Effector memory CD4-positive, alpha-beta T cell (primary cell): Measurements from ENCODE around the gene DDI2.

Source experiments
- DNase-seq, 3 donors: peaks; one replicate each; pipeline ENCODE4 v3.0.0-alpha.2; 2020
- H3K27ac ChIP-seq: 2 replicates; pipeline ENCODE4 v1.7.0; 2013; ENCODE audit warnings: mild to moderate bottlenecking, low read length, moderate library complexity; ENCODE audit not compliant: insufficient read depth, poor library complexity, severe bottlenecking
- H3K27me3 ChIP-seq: replicated peaks from 2 replicates; pipeline ENCODE4 v1.7.0; 2013; ENCODE audit warnings: mild to moderate bottlenecking, low read length; ENCODE audit not compliant: insufficient read depth, control insufficient read depth, poor library complexity, severe bottlenecking
- H3K36me3 ChIP-seq: 2 replicates; pipeline ENCODE4 v1.7.0; 2013; ENCODE audit warnings: mild to moderate bottlenecking, low read length, moderate library complexity; ENCODE audit not compliant: control insufficient read depth, insufficient read depth
- H3K4me1 ChIP-seq: 2 replicates; pipeline ENCODE4 v1.7.0; 2013; ENCODE audit warnings: low read length, mild to moderate bottlenecking; ENCODE audit not compliant: control insufficient read depth, insufficient read depth, poor library complexity, severe bottlenecking
- H3K4me3 ChIP-seq: 2 replicates; pipeline ENCODE4 v1.7.0; 2013; ENCODE audit warnings: low read length, low read depth, mild to moderate bottlenecking; ENCODE audit not compliant: insufficient read depth, poor library complexity, severe bottlenecking
- H3K9me3 ChIP-seq: 2 replicates; pipeline ENCODE4 v1.7.0; 2013; ENCODE audit warnings: mild to moderate bottlenecking, low read length, moderate library complexity; ENCODE audit not compliant: control insufficient read depth

Gene DDI2

DNA sequence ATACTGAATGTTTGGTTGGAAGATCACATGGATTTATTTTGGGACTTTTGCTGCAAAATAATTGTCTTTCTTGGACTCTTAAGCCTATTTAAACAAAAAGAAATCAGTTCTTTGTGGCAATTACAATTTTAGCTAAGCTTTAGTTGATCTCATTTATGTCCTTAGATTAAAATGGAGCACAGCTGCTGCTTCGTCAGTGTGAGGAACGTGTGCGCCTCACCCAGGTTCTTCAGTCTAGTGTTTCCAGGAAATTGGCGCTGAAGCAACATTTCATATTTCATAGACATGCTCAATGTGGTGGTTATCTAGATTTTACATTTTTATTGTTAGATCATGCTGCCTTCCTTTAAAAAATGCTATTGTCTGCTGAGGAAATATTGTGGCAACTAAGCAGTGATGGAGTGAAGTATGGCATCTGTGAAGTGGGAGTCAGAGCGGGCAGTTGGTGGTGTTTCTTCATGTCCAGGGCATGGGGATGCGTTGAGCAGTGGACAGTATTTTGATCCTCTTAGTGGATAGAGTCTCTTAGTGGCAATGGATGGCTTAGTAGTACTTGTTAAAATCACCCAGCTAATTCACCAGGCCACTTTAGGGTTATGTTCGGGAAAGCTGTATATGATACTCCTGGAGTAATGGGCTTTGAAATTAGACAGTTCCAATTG, 5.6 kb downstream of the DDI2 start:
- Histone ChIP-seq H3K36me3 (peaks cover 17% of the 10 kb centered on the region), H3K27ac (no peak overlapping the region), H3K4me1 (peaks cover 15% of the 10 kb centered on the region), H3K27me3 (no peaks in the 10 kb centered on the region), H3K4me3 (no peak overlapping the region), H3K9me3 (no peaks in the 10 kb centered on the region)
- DNase-seq = no peak

DNA sequence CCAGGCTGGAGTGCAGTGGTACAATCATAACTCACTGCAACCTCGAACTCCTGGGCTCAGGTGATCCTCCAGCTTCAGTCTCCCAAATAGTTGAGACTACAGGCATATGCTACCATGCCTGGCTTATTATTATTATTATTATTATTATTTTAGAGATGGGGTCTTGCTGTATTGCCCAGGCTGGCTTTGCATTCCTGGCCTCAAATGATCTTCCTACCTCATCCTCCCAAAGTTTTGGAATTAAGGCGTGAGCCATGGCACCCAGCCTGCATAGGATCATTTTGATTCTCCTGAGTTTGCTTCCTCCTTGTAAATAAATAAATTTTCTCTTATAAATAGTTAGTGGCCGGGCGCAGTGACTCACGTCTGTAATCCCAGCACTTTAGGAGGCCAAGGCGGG, 6.2 kb downstream of the DDI2 start:
- Histone ChIP-seq H3K4me3 (no peak overlapping the region), H3K36me3 (peaks cover 22% of the 10 kb centered on the region), H3K27me3 (no peaks in the 10 kb centered on the region), H3K27ac (no peak overlapping the region), H3K9me3 (no peaks in the 10 kb centered on the region), H3K4me1 (peaks cover 14% of the 10 kb centered on the region)
- DNase-seq = no peak

DNA sequence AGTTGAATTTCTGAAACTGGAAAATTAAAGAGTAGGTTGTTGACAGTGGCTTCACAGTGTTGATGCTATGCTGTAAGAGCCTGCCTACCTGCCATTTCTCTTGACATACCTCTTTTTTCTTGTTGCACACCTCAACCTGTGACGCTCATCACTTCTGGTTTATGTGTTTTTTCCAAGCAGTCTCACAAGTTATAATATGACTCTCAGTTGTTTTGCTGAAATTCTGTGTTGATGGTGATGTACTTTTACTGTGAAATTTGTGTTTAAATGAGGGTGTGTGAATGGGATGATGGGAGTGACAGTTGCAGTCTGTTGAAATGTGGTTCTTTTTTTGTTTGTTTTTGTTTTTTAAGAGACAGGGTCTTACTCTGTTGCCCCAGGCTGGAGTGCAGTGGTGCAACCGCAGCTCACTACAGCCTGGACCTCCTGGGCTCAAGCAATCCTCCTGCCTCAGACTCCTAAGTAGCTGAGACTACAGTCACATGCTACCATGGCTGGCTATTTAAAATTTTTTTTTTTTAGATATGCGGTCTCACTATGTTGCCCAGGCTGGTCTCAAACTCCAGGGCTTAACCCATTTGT, 7.0 kb downstream of the DDI2 start:
- Histone ChIP-seq H3K27ac (no peak overlapping the region), H3K27me3 (no peaks in the 10 kb centered on the region), H3K36me3 (peaks cover 27% of the 10 kb centered on the region), H3K4me3 (no peak overlapping the region), H3K4me1 (peaks cover 6% of the 10 kb centered on the region), H3K9me3 (no peaks in the 10 kb centered on the region)
- DNase-seq = no peak

DNA sequence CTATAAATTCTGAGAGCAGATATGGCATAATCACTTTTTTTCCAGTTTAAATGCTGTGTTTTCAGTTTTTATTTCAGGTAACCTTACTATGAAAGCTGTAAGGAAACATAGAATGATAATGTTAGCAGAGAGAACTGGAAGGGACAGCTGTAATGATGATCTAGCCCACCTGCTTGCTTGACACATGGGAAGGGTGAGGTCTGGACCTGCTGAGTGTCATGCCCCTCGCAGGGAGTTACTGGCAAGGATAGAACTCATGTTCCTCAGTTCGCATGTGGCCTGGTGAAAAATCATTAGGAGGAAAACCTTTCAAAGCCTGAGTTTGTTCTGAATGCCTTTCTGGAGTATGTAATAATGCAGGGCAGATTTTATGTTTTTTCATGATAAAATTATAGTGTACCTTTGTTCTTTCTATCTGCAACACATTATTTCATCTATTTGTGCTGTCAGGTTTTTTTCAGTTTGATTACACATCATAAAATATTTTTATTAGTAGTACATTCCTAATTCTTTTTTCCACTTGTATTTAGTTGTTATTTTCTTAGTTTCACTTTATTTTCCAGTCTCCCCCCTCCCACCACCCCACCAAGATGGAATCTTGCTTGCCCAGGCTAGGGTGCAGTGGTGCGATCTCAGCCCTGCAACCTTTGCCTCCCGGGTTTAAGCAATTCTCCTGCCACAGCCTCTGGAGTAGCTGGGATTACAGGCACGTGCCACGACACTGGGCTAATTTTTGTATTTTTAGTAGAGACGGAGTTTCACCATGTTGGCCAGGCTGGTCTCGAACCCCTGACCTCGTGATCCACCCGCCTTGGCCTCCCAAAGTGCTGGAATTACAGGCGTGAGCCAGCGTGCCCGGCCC, 8.0 kb downstream of the DDI2 start:
- peaks cover 2% of the 10 kb centered on the region for H3K4me1 ChIP-seq
- H3K36me3 ChIP-seq = peaks cover 27% of the 10 kb centered on the region
- no peaks in the 10 kb centered on the region for H3K9me3 ChIP-seq
- H3K27me3 ChIP-seq = no peaks in the 10 kb centered on the region
- no peak overlapping the region for H3K4me3 ChIP-seq
- no peak overlapping the region for H3K27ac ChIP-seq
- no peak for DNase-seq

- Histone ChIP-seq H3K4me3 (no peak overlapping the region), H3K27ac (no peak overlapping the region), H3K36me3 (peaks cover 28% of the 10 kb centered on the region), H3K4me1 (peaks cover 2% of the 10 kb centered on the region), H3K27me3 (no peaks in the 10 kb centered on the region), H3K9me3 (no peaks in the 10 kb centered on the region)
- no peak for DNase-seq
Observed at GRCh38 chr1:15626269-15626950, 9.2 kb downstream of the DDI2 start.

- Histone ChIP-seq H3K27me3 (no peaks in the 10 kb centered on the region), H3K27ac (no peak overlapping the region), H3K4me1 (peaks cover 2% of the 10 kb centered on the region), H3K4me3 (no peak overlapping the region), H3K9me3 (no peaks in the 10 kb centered on the region), H3K36me3 (peaks cover 33% of the 10 kb centered on the region)
- DNase-seq = no peak
Observed at GRCh38 chr1:15627343-15627988, 10.2 kb downstream of the DDI2 start.

DNA sequence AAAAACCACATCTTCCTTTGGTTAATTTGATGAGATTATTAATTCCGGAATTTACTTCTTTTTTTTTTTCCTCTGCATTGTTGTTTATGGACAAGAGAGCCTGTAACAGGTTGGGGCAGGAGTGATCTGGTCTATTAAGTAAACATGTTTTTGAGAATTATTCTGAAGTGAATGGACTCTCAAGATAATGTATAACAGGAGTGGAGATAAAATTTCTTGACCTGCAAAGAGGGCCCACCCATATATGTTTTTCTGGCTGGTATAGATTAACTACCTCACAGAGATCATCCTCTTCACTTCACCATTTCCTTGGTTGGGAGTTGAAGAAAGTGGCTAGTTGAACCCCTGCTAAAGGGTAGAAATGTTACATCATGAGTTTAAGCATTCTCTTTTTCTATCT, 10.7 kb downstream of the DDI2 start:
- no peak overlapping the region for H3K4me3 ChIP-seq
- H3K36me3 ChIP-seq = peaks cover 35% of the 10 kb centered on the region
- no peak overlapping the region for H3K27ac ChIP-seq
- no peaks in the 10 kb centered on the region for H3K9me3 ChIP-seq
- no peak for DNase-seq
- H3K27me3 ChIP-seq = no peaks in the 10 kb centered on the region
- H3K4me1 ChIP-seq = peaks cover 2% of the 10 kb centered on the region

DNA sequence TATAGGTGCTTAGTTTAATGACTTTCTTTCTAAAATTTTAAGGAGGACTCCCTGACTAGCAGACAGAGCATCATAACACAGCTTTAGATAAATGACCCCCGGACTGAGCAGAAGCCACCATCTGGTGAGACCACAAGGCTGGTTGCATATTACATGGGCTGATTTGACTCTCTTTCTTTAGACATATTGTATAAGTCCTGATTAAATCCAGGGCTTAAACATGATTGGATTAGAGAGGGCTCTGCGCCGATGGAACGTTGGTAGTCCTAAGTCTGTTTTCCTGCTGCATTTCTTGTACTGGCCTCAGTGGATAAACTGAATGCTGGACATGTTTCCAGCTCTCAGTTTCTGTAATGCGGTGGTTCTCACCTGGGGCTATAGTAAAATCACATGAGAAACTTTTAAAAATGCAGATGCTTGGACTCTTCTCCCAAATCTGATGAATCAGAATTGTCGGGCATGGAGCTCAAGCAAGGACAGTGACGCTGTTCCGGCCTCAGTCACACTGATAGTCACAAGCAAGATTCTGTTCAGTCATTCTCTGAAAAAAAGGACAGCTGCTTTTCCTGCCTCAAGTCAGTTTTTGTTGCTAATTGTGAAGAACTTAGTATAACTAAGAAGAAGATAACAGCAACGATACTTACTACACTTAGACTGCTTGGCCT, 16.6 kb downstream of the DDI2 start:
- DNase-seq = no peak
- H3K27me3 ChIP-seq = no peaks in the 10 kb centered on the region
- no peaks in the 10 kb centered on the region for H3K9me3 ChIP-seq
- no peaks in the 10 kb centered on the region for H3K4me1 ChIP-seq
- H3K27ac ChIP-seq = no peak overlapping the region
- peaks cover 61% of the 10 kb centered on the region for H3K36me3 ChIP-seq
- no peak overlapping the region for H3K4me3 ChIP-seq

- H3K27me3 ChIP-seq = no peaks in the 10 kb centered on the region
- H3K36me3 ChIP-seq = peaks cover 68% of the 10 kb centered on the region
- H3K4me3 ChIP-seq = no peak overlapping the region
- no peak for DNase-seq
- H3K27ac ChIP-seq = no peak overlapping the region
- no peaks in the 10 kb centered on the region for H3K4me1 ChIP-seq
- no peaks in the 10 kb centered on the region for H3K9me3 ChIP-seq
Observed at GRCh38 chr1:15636436-15636835, 19.2 kb downstream of the DDI2 start.
